ENCODE data around the gene PDSS1.

PDSS1 gene

GRCh38 chr10:26679588-26679987 is 17.9 kb upstream of the PDSS1 start:
- TF ChIP-seq, protein P1, sequence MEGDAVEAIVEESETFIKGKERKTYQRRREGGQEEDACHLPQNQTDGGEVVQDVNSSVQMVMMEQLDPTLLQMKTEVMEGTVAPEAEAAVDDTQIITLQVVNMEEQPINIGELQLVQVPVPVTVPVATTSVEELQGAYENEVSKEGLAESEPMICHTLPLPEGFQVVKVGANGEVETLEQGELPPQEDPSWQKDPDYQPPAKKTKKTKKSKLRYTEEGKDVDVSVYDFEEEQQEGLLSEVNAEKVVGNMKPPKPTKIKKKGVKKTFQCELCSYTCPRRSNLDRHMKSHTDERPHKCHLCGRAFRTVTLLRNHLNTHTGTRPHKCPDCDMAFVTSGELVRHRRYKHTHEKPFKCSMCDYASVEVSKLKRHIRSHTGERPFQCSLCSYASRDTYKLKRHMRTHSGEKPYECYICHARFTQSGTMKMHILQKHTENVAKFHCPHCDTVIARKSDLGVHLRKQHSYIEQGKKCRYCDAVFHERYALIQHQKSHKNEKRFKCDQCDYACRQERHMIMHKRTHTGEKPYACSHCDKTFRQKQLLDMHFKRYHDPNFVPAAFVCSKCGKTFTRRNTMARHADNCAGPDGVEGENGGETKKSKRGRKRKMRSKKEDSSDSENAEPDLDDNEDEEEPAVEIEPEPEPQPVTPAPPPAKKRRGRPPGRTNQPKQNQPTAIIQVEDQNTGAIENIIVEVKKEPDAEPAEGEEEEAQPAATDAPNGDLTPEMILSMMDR (IDR thresholded peaks at IDR 0.05), result no peak

DNA sequence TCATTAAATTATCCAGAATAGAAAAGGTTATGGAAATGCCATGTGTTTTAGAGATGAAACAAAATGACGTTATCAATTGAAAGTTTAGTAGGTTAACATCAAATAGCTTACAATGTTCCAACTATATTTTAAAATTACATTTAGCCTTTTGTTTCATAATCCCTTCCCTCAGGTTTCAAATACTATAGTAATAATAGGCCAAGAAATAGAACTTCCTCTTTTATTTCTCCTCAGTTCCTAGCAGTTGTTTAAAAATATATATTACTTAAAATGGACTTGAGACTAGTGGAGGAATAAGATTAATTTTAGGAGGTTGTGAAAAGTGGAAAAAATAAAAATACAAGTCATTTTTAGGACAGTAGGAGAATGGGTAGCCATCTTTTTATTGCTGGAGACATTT is 16.4 kb upstream of the PDSS1 start:
- TF ChIP-seq, protein P1 (IDR thresholded peaks at IDR 0.05), result no peak

GRCh38 chr10:26682931-26683330 is 14.6 kb upstream of the PDSS1 start:
- TF ChIP-seq, protein P1 (IDR thresholded peaks at IDR 0.05), result no peak

- TF ChIP-seq, protein P1 (IDR thresholded peaks at IDR 0.05), result peak; percentile 55
These were observed 12.7 kb upstream of the PDSS1 start for GRCh38 chr10:26684667-26685264.

- TF ChIP-seq, protein P1 (IDR thresholded peaks at IDR 0.05), result no peak
These were observed 12.1 kb upstream of the PDSS1 start for GRCh38 chr10:26685441-26685840.

DNA sequence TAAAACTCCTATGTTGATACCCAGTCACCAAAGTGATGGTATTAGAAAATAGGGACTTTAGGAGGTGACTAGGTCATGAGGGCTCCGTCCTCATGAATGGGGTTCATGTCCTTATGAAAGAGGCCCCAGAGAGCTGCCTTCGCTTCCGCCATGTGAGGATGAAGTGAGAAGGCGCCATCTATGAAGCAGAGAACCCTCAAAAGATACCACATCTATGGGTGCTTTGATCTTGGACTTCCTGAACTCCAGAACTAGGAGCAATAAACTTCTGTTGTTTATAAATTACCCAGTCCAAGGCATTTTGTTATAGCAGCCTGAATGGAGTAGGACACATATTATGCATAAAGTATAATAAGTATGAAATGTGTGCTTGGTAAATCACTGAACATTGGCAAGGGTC is 8.1 kb upstream of the PDSS1 start:
- TF ChIP-seq, protein P1 (IDR thresholded peaks at IDR 0.05), result no peak

DNA sequence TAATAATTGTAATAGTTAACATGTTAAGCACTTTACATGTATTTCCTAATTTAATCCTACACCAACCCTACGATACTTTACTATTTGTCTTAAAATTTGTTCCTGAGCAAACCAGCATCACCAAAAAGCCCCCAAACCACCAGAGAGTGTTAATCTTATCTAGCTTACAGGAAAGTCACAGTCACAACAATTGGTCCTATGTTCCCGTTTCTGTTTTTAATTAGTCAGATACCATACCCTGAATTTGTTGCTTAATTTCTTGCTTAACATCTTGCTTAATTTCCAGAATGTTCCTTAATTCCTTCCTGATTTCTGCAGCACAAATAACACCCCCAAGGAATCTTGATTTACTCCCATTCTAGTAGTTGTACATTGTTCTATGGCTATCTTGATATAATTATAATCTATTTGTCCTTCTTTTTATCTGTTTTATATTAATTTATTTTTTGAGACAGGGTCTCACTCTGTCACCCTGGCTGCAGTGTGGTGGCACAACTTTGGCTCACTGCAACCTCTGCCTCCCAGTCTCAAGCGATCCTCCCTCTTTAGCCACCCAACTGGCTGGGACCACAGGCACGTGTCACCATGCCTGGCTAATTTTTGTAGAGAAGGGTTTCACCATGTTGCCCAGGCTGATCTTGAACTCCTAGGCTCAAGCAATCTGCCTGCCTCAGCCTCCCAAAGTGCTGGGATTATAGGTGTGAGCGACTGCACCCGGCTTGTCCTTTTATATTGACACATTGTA is 6.6 kb upstream of the PDSS1 start:
- TF ChIP-seq, protein P1 (IDR thresholded peaks at IDR 0.05), result no peak

All from LNCAP (cell line).